Endothelial cell of umbilical vein (primary cell): ENCODE results near the gene PPFIBP2. TPM values are rescaled to one million over a fixed set of nuclear protein-coding genes. Genes with fewer than 3 reads are reported as not detected.

Source experiments
- BruUV-seq: library from RNA; stranded (reverse); fragments of 400-500 nt; replicated peaks from 2 replicates; lab custom pipeline; 2021; lab: Mats Ljungman, UMichigan
- CTCF ChIA-PET: fragments of 300-600, 350-600 bp; sonication (Branson Sonifier 250); formaldehyde crosslinking; loops from one replicate; lab custom pipeline; 2021; ENCODE audit warnings: antibody characterized with exemption, inconsistent platforms; lab: Charles Lee
- POLR2A ChIA-PET: fragments of 300-600, 350-600 bp; sonication (Branson Sonifier 250); formaldehyde crosslinking; loops from one replicate; lab custom pipeline; 2021; ENCODE audit warnings: antibody characterized with exemption, inconsistent platforms; lab: Charles Lee
- DNase-seq: peaks from one replicate; pipeline ENCODE4 v3.0.0-alpha.2; 2011; ENCODE audit warnings: low read depth, low spot score
- FAIRE-seq: peaks from 2 replicates; lab custom pipeline; 2011; peaks lifted over from hg19 to GRCh38; lab: Jason Lieb, UNC
- H2AFZ ChIP-seq: 2 replicates; pipeline ENCODE4 v1.6.0; 2012; ENCODE audit warnings: low read depth, low read length, control low read depth, inconsistent platforms
- H3K27ac ChIP-seq: 2 replicates; pipeline ENCODE4 v1.5.1; 2011; ENCODE audit warnings: low read depth, mild to moderate bottlenecking, control low read depth, low read length, moderate library complexity; ENCODE audit not compliant: insufficient read depth
- H3K27me3 ChIP-seq, 2 experiments: 2 replicates each; pipeline versions ENCODE4 v1.6.0 to v1.6.1; 2011; ENCODE audit warnings: low read length in 2 of 2, mixed read lengths in 1 of 2; ENCODE audit not compliant: control insufficient read depth in 2 of 2, insufficient read depth in 2 of 2
- H3K36me3 ChIP-seq, 2 experiments: 2 replicates in 1 of 2; 3 replicates in 1 of 2; pipeline ENCODE4 v1.5.1; 2011; ENCODE audit warnings: low read length in 2 of 2, mild to moderate bottlenecking in 1 of 2, moderate library complexity in 1 of 2; ENCODE audit not compliant: control insufficient read depth in 2 of 2, insufficient read depth in 2 of 2; ENCODE audit errors: extremely low read depth in 1 of 2
- H3K4me1 ChIP-seq: 3 replicates; pipeline ENCODE4 v1.5.1; 2011; ENCODE audit warnings: mild to moderate bottlenecking, low read length; ENCODE audit not compliant: control insufficient read depth, insufficient read depth; ENCODE audit errors: extremely low read depth
- H3K4me2 ChIP-seq: 2 replicates; pipeline ENCODE4 v1.6.1; 2011; ENCODE audit warnings: low read length, control low read depth, mixed read lengths; ENCODE audit not compliant: insufficient read depth
- H3K4me3 ChIP-seq, 3 experiments: fragments of 200-600 bp in 1 of 3; sonication (generic), shearing (Covaris generic) in 1 of 3; replicated peaks in 1 of 3; 2 replicates each; pipeline ENCODE4 v1.5.1; 2011 to 2016; ENCODE audit warnings: control low read depth in 3 of 3, low read length in 3 of 3, mild to moderate bottlenecking in 2 of 3, inconsistent platforms in 1 of 3, low read depth in 1 of 3, moderate library complexity in 1 of 3; ENCODE audit not compliant: insufficient read depth in 1 of 3
- H3K79me2 ChIP-seq: 2 replicates; pipeline ENCODE4 v1.6.0; 2012; ENCODE audit warnings: low read length, inconsistent platforms; ENCODE audit not compliant: control insufficient read depth, insufficient read depth
- H3K9ac ChIP-seq: replicated peaks from 2 replicates; pipeline ENCODE3; 2011; ENCODE audit warnings: low read length, control low read depth; ENCODE audit not compliant: insufficient read depth; ENCODE audit errors: extremely low read depth
- H3K9me1 ChIP-seq: replicated peaks from 3 replicates; pipeline ENCODE4 v1.6.0; 2011; ENCODE audit warnings: mild to moderate bottlenecking, low read length; ENCODE audit not compliant: control insufficient read depth, insufficient read depth; ENCODE audit errors: extremely low read depth
- H3K9me3 ChIP-seq: replicated peaks from 2 replicates; pipeline ENCODE4 v1.5.1; 2012; ENCODE audit warnings: low read length, inconsistent platforms; ENCODE audit not compliant: control insufficient read depth, insufficient read depth
- H4K20me1 ChIP-seq: replicated peaks from 2 replicates; pipeline ENCODE3; 2011; ENCODE audit warnings: mild to moderate bottlenecking, low read length; ENCODE audit not compliant: control insufficient read depth, insufficient read depth; ENCODE audit errors: extremely low read depth
- CTCF ChIP-seq, 2 donors: IDR thresholded peaks; 1 replicate in 1 of 2; 2 replicates in 1 of 2; pipeline ENCODE4 v1.5.1; 2011; ENCODE audit warnings: low read length in 2 of 2, mild to moderate bottlenecking in 2 of 2, moderate library complexity in 2 of 2, control low read depth in 1 of 2, inconsistent platforms in 1 of 2, low read depth in 1 of 2; ENCODE audit not compliant: insufficient read depth in 1 of 2; ENCODE audit errors: extremely low read depth in 1 of 2
- EZH2 ChIP-seq: IDR thresholded peaks from 2 replicates; pipeline ENCODE4 v1.6.1; 2012; ENCODE audit warnings: borderline replicate concordance, low read depth, mild to moderate bottlenecking, moderate library complexity, low read length, inconsistent platforms; ENCODE audit not compliant: severe bottlenecking
- FOS ChIP-seq: IDR thresholded peaks from 2 replicates; pipeline ENCODE4 v1.6.1; 2011; ENCODE audit warnings: mild to moderate bottlenecking, low read length, moderate library complexity, borderline replicate concordance; ENCODE audit not compliant: insufficient read depth
- GATA2 ChIP-seq: IDR thresholded peaks from 2 replicates; pipeline ENCODE4 v1.7.0; 2011; ENCODE audit warnings: low read depth, mild to moderate bottlenecking, moderate library complexity, mixed read lengths, low read length; ENCODE audit not compliant: insufficient read length, insufficient read depth
- JUN ChIP-seq: IDR thresholded peaks from 2 replicates; pipeline ENCODE4 v1.6.1; 2011; ENCODE audit warnings: borderline replicate concordance, low read depth; ENCODE audit not compliant: insufficient read length, insufficient read depth
- MYC ChIP-seq: IDR thresholded peaks from one replicate; pipeline ENCODE4 v1.6.1; 2011; ENCODE audit warnings: mild to moderate bottlenecking, low read depth, low read length
- POLR2A ChIP-seq: IDR thresholded peaks from 2 replicates; pipeline ENCODE4 v1.6.1; 2012; ENCODE audit warnings: low read depth, mild to moderate bottlenecking, control low read depth, low read length
- POLR2AphosphoS5 ChIP-seq: IDR thresholded peaks from 2 replicates; pipeline ENCODE4 v1.6.1; 2012; ENCODE audit warnings: low read depth, mild to moderate bottlenecking, control low read depth, low read length, moderate library complexity; ENCODE audit not compliant: insufficient read depth
- dilution Hi-C: fragments of 300-500 bp; cut with MboI; formaldehyde crosslinking; loops from one replicate; pipeline ENCODE4 v1.15.0; 2019; ENCODE audit warnings: low sequenced_read_pairs; ENCODE audit not compliant: extremely low pct_ligation_motif_present
- intact Hi-C: fragments of 100-400 bp; cut with micrococcal nuclease; formaldehyde crosslinking; loops from one replicate; pipeline ENCODE4 v1.10.0; 2022
- polyA plus RNA-seq, 4 experiments: library from polyadenylated mRNA; depleted of rRNA in 3 of 4; stranded (reverse) in 3 of 4; unstranded in 1 of 4; fragments of >200 nt; gene quantifications; 2 replicates each; pipeline versions ENCODE4 v1.2.1 to v1.2.3, GENCODE V29; 2011 to 2012; ENCODE audit warnings: missing spikeins in 1 of 4
- total RNA-seq: library from RNA; stranded (reverse); gene quantifications from 2 replicates; pipeline ENCODE4 v1.2.3, GENCODE V29; 2021
- TF ChIP-seq, protein P1 (sequence below): IDR thresholded peaks from 2 replicates; pipeline ENCODE4 v1.6.1; 2011; ENCODE audit not compliant: insufficient read depth, insufficient read length

The PPFIBP2 gene
- total and polyA plus RNA-seq, 2 donors (not counting 3 experiments of a cell fraction or from before 2014, with no cell fraction given) = 1.3 to 4.0 TPM

DNA sequence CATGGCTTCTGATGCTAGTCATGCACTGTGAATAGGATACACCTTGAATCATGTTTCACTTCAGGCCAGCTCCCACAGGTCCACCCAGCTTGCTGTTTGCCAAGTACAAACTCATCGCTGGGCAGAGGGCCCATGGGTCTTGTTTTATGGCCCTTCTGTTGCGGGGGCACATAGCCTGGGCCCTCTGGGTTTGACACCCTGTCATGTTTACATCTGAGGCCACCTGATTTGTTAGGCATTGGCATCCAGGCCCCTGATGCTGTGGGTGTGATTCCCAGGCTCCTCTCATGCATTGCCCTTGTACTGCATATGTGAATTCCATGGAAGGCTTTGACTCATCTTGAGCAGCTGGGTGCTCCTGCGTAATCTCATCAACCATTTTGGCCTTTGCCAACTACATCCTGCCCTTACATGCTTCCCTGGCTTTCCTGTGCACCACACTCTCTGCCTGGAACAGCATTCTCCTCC lies 32.6 kb downstream of the PPFIBP2 start:
- Histone ChIP-seq H3K9ac (no peak overlapping the region), H3K27ac (no peak overlapping the region), H3K4me2 (no peak overlapping the region), H3K9me3 (no peaks in the 10 kb centered on the region), H2AFZ (no peak overlapping the region), H3K4me3 (no peak overlapping the region), H3K79me2 (no peaks in the 10 kb centered on the region), H3K4me1 (no peaks in the 10 kb centered on the region), H3K27me3 (peaks cover 0 to under 1% of the 10 kb centered on the region in 2 experiments), H4K20me1 (no peaks in the 10 kb centered on the region), H3K9me1 (no peaks in the 10 kb centered on the region), H3K36me3 (no peaks in the 10 kb centered on the region)
- DNase-seq (no peak), FAIRE-seq (no peak)
- BruUV-seq = no TSS peak
- dilution Hi-C loops = no loop called here
- intact Hi-C loops = no loop called here
- ChIA-PET POLR2A (no interaction called here), CTCF (no interaction called here)
- no peak for TF ChIP-seq EZH2
- no peak for TF ChIP-seq JUN
- no peak for TF ChIP-seq FOS
- TF ChIP-seq MYC = no peak
- TF ChIP-seq GATA2 = no peak
- TF ChIP-seq, protein P1, sequence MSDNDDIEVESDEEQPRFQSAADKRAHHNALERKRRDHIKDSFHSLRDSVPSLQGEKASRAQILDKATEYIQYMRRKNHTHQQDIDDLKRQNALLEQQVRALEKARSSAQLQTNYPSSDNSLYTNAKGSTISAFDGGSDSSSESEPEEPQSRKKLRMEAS = no peak
- no peak for TF ChIP-seq POLR2A
- TF ChIP-seq CTCF (IDR thresholded peaks at IDR 0.05; ENCODE audit: extremely low read depth in 1 of 2, insufficient read depth in 1 of 2, low read depth in 1 of 2, low read length in 2 of 2) = no peak
- TF ChIP-seq POLR2AphosphoS5 = no peak
